Gastrocnemius medialis (tissue), 4 donors: ENCODE measurements around the gene CDPF1.

Experiments used
- POLR2A ChIP-seq, 2 donors: fragments of 450-650 bp; IDR thresholded peaks; one replicate each; pipeline ENCODE4 v1.6.1; 2017; ENCODE audit warnings: antibody characterized with exemption in 2 of 2, mild to moderate bottlenecking in 2 of 2, moderate library complexity in 2 of 2
- TF ChIP-seq, protein P1 (sequence below), 5 experiments: fragments of 450-650 bp in 3 of 5; fragments of 200-600 bp in 2 of 5; sonication (generic) in 2 of 5; IDR thresholded peaks in 4 of 5; conservative IDR thresholded peaks in 1 of 5; 1 replicate in 4 of 5; 2 replicates in 1 of 5; pipeline ENCODE4 v1.5.1; 2016 to 2019; ENCODE audit warnings: antibody characterized with exemption in 5 of 5, mild to moderate bottlenecking in 3 of 5, moderate library complexity in 3 of 5

DNA sequence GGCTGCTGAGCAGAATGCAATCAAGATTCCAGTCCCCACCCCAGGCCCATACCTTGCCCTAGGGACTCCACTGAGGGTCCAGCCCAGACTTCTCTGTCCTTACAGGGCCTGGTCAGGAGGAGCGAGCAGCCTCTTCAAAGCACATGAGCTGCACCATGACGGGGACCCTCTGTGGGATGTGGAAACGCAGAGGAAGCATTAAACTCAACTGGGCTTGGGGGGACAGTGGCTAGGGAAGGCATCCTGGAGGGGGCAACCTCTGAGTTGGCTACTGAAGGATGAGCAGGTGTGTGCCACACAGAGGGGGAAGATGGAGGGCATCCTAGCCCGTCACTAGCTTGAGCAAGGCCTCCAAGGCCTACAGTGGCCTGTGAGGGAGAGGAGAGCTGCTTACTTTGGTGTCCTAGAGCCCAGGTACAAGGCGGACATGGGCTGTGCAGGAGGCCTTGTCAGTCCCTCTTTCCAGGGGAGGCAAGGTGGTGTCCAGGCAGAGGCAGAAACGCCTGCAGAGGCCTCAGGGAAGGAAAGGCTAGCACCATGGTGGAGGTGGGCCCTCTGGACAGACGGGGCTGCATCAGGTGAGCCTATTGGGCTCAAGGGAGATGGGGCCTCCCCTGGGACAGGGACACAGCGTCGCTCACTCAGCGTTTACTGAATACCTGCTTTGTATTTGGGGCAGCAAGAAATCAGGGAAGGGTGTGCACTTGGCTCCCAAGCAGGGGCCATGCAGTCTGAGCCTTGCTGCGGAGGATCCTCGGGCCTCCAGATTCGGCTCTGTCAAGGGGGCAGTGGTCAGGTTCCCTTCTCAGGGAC, 32.0 kb upstream of the CDPF1 start:
- TF ChIP-seq, protein P1, sequence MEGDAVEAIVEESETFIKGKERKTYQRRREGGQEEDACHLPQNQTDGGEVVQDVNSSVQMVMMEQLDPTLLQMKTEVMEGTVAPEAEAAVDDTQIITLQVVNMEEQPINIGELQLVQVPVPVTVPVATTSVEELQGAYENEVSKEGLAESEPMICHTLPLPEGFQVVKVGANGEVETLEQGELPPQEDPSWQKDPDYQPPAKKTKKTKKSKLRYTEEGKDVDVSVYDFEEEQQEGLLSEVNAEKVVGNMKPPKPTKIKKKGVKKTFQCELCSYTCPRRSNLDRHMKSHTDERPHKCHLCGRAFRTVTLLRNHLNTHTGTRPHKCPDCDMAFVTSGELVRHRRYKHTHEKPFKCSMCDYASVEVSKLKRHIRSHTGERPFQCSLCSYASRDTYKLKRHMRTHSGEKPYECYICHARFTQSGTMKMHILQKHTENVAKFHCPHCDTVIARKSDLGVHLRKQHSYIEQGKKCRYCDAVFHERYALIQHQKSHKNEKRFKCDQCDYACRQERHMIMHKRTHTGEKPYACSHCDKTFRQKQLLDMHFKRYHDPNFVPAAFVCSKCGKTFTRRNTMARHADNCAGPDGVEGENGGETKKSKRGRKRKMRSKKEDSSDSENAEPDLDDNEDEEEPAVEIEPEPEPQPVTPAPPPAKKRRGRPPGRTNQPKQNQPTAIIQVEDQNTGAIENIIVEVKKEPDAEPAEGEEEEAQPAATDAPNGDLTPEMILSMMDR (IDR thresholded peaks at IDR 0.05 in 4 of 5, conservative IDR thresholded peaks at IDR 0.05 in 1 of 5): no peak
- no peak for TF ChIP-seq POLR2A (IDR thresholded peaks at IDR 0.05)
